AG09309 (cell line): ENCODE data around the gene RCN1.

Source experiments
- DNase-seq: peaks from one replicate; pipeline ENCODE4 v3.0.0-alpha.2; 2010; ENCODE audit warnings: low read depth
- H3K4me3 ChIP-seq: 2 replicates; pipeline ENCODE4 v1.5.1; 2011; ENCODE audit warnings: mild to moderate bottlenecking, low read depth, low read length, moderate library complexity; ENCODE audit not compliant: control insufficient read depth
- CTCF ChIP-seq: IDR thresholded peaks from 2 replicates; pipeline ENCODE4 v1.5.1; 2011; ENCODE audit warnings: mild to moderate bottlenecking, low read depth, low read length, inconsistent platforms; ENCODE audit not compliant: insufficient read depth, control insufficient read depth; ENCODE audit errors: missing control alignments

Gene RCN1

DNA sequence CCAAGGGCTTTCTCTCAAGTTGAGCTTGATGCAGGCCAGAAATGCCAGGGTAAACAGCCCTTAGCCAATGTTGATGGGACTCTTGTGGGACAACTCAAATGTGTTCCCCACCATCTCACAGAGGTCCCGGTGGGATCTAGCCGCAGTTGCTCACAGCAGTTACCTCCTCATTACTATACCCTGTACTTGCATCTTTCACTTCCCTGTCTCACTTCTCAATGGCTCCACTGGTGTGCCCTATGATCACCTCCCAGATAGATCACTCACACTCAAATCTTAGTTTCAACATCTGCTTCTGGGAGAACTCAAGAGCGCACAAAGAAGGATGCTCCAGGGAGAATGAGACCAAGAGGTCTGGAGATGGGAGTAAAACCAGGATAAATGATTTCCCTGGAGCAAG lies 47.0 kb downstream of the RCN1 start:
- no peak for DNase-seq
- no peak for TF ChIP-seq CTCF
- H3K4me3 ChIP-seq: no peak overlapping the region

GRCh38 chr11:32138902-32139301 lies 48.0 kb downstream of the RCN1 start:
- no peak for TF ChIP-seq CTCF
- no peak overlapping the region for H3K4me3 ChIP-seq
- DNase-seq: no peak

- H3K4me3 ChIP-seq: no peak overlapping the region
- no peak for DNase-seq
- TF ChIP-seq CTCF: no peak
Measured at GRCh38 chr11:32139896-32140520, 49.1 kb downstream of the RCN1 start.

DNA sequence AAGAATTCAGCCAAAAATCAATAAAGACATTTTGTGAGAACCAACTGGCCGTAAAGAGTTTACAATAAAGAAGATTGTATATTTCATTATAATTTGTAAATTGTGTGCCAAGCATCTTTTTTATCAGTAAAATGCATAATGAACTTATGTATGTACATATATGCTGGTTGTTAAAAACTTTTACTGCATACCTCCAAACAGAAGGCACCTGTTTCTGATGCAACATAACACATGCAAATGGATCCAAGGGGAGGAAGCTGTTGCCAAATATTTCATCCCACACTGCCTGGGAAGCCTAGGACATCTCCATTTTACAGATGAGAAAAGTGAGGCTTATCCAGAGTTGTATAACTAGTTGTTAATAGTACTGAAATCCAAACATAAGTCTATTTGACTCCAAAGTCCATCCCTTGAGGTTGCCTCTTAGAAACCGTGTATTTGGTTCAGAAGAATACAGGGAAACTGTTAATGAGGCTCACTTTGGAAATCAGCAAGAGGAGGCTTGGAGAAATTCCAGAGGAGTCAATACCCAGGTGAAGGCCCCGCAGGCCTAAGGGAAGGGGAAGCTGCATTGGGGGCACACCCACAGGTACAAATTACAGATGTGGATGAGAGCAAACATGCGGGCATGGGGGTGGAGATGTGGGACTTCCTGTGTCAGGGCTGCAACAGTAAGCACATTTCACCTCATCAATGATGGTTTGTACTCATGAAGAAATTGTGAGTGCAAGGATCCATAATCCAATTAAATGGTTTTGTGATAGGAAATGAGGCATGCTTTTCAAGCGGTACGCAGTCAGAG lies 51.1 kb downstream of the RCN1 start:
- no peak for DNase-seq
- TF ChIP-seq CTCF: no peak
- H3K4me3 ChIP-seq: no peak overlapping the region

DNA sequence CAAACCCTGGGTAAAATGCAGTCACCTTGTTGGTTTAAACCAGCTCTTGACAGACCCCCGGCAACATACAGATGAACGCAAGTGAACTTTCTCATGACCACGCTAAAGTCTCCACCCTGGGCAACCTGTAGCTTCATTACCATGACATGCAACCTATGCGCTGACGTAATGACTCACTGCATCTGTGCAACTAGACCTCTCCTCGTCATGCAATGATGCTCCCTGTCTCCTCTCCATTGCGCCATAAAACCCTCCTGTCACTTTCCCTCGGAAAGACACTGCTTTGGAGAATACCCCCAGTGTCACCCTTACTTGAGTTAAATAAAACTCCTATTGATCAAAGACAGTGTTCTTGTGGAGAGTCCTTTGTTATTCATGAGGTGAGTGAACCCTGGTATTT lies 52.5 kb downstream of the RCN1 start:
- no peak for DNase-seq
- TF ChIP-seq CTCF: no peak
- H3K4me3 ChIP-seq: no peak overlapping the region

DNA sequence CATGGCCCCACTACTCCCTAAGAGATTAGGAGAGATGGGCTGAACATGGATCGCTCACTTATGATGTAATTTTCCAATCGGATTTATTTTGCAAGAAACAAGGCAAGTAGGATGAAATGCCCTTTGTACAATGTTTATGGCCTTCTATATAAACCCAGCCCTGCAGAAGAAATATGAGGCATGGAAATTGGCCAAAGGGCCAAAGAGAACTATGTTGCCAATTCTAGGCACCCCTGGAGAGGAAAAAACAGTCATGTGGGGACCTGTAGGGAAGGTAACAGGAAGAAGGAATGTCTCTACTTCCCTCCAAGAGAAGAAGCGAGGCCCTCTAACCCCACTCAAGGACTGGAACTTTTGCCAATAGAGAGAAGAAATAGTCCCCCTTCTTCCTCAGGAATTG lies 54.4 kb downstream of the RCN1 start:
- no peak for TF ChIP-seq CTCF
- DNase-seq: no peak

More for the DNA sequence above, 54.4 kb downstream of the RCN1 start:
- H3K4me3 ChIP-seq: no peak overlapping the region
